Measurements from ENCODE around the gene RPL11.
A peak's percentile ranks its signal among the peaks of the same experiment; 100 is the strongest.

RPL11 gene

GRCh38 chr1:23650344-23650990, 41.1 kb upstream of the RPL11 start:
- H3K27ac ChIP-seq = no peak overlapping the region
- TF ChIP-seq, protein P1, sequence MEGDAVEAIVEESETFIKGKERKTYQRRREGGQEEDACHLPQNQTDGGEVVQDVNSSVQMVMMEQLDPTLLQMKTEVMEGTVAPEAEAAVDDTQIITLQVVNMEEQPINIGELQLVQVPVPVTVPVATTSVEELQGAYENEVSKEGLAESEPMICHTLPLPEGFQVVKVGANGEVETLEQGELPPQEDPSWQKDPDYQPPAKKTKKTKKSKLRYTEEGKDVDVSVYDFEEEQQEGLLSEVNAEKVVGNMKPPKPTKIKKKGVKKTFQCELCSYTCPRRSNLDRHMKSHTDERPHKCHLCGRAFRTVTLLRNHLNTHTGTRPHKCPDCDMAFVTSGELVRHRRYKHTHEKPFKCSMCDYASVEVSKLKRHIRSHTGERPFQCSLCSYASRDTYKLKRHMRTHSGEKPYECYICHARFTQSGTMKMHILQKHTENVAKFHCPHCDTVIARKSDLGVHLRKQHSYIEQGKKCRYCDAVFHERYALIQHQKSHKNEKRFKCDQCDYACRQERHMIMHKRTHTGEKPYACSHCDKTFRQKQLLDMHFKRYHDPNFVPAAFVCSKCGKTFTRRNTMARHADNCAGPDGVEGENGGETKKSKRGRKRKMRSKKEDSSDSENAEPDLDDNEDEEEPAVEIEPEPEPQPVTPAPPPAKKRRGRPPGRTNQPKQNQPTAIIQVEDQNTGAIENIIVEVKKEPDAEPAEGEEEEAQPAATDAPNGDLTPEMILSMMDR (conservative IDR thresholded peaks at IDR 0.05) = no peak

DNA sequence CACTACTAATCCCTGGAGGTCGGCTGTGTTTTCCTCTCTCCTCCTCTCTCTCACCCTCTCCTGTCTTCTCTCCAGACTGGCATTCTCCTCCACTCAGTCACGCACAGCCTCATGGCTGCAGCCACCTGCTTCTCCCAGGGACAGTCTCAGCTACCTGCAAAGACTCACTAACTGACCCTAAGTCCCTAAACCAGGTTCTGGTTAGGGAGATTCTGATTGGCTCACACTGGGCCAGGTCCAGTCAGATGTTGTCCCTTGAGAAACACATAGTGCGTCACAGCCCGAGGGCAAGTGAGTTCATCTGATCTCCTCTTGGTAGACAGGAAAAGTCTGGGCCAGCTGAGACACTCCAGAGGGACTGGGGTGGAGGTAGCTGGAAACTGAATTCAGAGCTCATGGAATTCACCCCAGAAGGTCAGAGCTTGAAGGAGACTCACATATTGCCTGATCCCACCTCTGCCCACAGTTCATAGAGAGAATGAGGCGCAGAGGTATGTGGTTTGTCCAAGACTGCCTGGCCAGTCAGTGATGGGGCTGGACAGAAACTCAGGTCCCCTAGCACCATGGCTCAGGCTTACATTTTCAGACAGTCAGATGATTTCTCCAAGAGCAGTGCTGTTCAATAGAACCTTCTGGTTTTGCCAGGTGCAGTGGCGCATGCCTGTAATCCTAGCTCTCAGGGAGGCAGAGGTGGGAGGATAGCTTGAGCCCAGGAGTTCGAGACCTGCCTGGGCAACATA, 40.4 kb upstream of the RPL11 start:
- no peak overlapping the region for H3K27ac ChIP-seq
- TF ChIP-seq, protein P1 (conservative IDR thresholded peaks at IDR 0.05) = no peak

GRCh38 chr1:23657659-23658275, 33.8 kb upstream of the RPL11 start:
- TF ChIP-seq, protein P1 (conservative IDR thresholded peaks at IDR 0.05) = peak; percentile 70
- no peak overlapping the region for H3K27ac ChIP-seq

DNA sequence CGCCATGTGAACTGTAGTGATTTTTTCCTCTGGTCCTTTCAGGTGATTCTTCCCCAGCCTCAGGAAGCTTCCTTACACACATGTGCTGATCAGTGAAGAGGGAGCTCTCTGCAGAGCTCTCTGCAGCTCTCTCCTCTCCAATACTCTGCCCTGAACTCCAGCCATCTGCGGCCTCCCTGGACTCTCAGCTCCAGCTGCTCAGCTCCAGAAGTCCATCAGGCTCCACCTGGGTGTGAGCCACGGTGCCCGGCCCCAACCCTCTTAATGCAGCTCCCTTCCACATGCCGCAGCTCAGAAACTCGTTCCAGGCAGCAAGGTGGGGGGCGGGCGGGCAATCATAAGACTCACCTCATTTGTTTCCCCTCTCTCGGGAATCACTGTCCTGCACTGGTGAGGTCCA, 30.9 kb upstream of the RPL11 start:
- TF ChIP-seq, protein P1 (conservative IDR thresholded peaks at IDR 0.05) = no peak
- no peak overlapping the region for H3K27ac ChIP-seq

DNA sequence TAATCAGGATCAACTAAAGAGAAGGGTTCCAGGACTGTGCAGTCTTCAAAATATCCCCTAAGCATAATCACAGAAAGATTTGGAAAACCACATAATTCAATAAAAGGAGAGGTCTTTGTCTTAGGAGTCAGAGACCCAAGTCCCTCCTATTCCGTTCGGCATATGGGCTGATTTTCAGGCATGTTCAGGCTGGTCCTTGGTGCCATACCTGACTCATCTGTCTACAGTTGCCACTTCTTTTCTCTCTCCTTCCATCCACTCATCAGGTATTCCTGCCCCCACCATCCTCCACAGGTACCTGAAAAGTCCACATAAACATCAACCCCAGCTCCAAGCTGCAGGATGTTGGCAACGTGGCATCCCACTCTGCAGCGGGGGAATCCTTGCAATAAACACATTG, 29.7 kb upstream of the RPL11 start:
- TF ChIP-seq, protein P1 (conservative IDR thresholded peaks at IDR 0.05) = no peak
- no peak overlapping the region for H3K27ac ChIP-seq

DNA sequence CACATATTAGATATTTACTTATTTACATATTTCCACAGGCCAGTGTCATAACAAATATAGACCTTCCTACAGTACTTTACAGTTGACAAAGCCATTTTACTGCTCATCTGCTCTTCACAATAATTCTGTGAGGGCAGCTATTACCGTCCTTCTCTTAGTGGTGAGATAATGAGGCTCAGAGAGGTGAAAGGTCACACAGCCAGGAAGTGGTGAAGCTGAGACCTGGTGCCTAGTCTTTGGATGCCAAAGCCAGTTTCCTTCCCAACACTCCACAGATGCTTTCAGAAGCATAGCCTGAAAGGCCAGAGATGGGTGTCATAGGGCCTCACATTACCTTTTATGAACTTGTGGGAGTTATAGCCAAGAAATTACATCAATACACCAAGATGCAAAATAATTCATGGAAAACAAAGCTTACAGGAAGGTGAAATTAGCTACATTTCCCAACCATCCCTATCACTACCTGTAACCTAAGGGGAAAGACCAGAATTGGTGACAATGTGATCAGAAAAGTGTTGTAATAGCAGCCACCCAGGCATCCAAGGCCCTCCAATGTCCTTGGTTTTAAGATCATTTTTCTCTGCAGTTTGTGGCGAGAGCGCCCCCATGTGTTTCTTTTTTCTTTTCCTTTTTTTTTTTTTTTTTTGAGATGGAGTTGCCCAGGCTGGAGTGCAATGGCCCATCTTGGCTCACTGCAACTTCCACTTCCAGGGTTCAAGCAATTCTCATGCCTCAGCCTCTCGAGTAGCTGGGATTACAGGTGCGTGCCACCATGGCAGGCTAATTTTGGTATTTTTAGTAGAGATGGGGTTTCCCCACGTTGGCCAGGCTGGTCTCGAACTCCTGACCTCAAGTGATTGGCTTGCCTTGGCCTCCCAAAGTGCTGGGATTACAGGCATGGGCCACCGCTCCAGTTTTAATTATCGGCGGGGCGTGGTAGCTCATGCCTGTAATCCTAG, 26.5 kb upstream of the RPL11 start:
- no peak overlapping the region for H3K27ac ChIP-seq
- TF ChIP-seq, protein P1 (conservative IDR thresholded peaks at IDR 0.05) = peak; percentile 48
